PFSK-1 (cell line): ENCODE results near the gene ATXN2.

Experiments
- FOXP2 ChIP-seq: optimal IDR thresholded peaks from 2 replicates; pipeline ENCODE3; 2011; ENCODE audit warnings: borderline replicate concordance, control low read depth, inconsistent platforms; ENCODE audit not compliant: insufficient read depth; ENCODE audit errors: extremely low read length, extremely low read depth
- POLR2AphosphoS5 ChIP-seq: IDR thresholded peaks from 2 replicates; pipeline ENCODE4 v1.6.1; 2012; ENCODE audit warnings: low read depth, mild to moderate bottlenecking, control low read depth, low read length, moderate library complexity
- SIN3A ChIP-seq: IDR thresholded peaks from 2 replicates; pipeline ENCODE4 v1.6.1; 2012; ENCODE audit warnings: mild to moderate bottlenecking, low read length, moderate library complexity, borderline replicate concordance; ENCODE audit not compliant: insufficient read depth
- TAF1 ChIP-seq: IDR thresholded peaks from 2 replicates; pipeline ENCODE4 v1.6.1; 2012; ENCODE audit warnings: low read length, control low read depth, borderline replicate concordance; ENCODE audit not compliant: insufficient read depth
- TF ChIP-seq, protein P1 (sequence below), 2 experiments: IDR thresholded peaks; 2 replicates each; pipeline versions ENCODE4 v1.6.1 to v1.8.0; 2011 to 2012; ENCODE audit warnings: low read depth in 2 of 2, low read length in 2 of 2, control low read depth in 1 of 2, inconsistent platforms in 1 of 2, mild to moderate bottlenecking in 1 of 2, moderate library complexity in 1 of 2; ENCODE audit not compliant: insufficient read depth in 1 of 2

ATXN2 gene

DNA sequence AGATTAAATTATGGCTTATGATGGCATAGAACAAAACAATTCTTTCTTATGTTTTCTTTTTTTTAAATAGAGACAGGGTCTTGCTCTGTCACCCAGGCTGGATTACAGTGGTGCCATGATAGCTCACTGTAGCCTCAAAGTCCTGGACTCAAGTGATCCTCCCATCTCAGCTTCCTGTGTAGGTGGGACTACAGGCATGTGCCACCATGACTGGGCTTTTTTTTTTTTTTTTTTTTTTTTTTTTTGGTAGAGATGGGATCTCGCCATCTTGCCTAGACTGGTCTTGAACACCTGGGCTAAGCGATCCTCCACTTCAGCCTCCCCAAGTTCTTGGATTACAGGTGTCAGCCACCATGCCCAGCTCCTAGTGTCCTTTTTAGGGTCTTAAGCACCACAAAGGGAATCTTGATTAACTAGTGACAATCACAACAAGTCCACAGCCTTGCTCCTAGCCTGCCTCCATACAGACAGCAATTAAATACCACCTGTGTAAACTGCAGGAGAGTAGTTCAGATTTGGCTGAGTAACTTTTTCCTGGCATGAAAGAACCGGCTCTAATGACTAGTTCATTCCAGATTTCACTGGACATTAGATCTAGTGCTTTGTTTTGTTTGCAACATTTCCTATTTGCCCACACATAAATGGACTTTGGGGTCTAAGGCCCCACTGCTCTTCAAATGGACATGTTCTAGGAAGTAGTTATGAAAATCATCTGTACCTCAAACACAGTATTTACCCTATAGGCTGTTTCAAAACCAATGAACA lies 131.8 kb downstream of the ATXN2 start:
- no peak for TF ChIP-seq FOXP2
- no peak for TF ChIP-seq SIN3A
- no peak for TF ChIP-seq TAF1
- TF ChIP-seq, protein P1, sequence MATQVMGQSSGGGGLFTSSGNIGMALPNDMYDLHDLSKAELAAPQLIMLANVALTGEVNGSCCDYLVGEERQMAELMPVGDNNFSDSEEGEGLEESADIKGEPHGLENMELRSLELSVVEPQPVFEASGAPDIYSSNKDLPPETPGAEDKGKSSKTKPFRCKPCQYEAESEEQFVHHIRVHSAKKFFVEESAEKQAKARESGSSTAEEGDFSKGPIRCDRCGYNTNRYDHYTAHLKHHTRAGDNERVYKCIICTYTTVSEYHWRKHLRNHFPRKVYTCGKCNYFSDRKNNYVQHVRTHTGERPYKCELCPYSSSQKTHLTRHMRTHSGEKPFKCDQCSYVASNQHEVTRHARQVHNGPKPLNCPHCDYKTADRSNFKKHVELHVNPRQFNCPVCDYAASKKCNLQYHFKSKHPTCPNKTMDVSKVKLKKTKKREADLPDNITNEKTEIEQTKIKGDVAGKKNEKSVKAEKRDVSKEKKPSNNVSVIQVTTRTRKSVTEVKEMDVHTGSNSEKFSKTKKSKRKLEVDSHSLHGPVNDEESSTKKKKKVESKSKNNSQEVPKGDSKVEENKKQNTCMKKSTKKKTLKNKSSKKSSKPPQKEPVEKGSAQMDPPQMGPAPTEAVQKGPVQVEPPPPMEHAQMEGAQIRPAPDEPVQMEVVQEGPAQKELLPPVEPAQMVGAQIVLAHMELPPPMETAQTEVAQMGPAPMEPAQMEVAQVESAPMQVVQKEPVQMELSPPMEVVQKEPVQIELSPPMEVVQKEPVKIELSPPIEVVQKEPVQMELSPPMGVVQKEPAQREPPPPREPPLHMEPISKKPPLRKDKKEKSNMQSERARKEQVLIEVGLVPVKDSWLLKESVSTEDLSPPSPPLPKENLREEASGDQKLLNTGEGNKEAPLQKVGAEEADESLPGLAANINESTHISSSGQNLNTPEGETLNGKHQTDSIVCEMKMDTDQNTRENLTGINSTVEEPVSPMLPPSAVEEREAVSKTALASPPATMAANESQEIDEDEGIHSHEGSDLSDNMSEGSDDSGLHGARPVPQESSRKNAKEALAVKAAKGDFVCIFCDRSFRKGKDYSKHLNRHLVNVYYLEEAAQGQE (IDR thresholded peaks at IDR 0.05; ENCODE audit: insufficient read depth in 1 of 2, low read depth in 2 of 2, low read length in 2 of 2) = no peak
- no peak for TF ChIP-seq POLR2AphosphoS5

- TF ChIP-seq SIN3A (no peak), TAF1 (no peak), FOXP2 (no peak), POLR2AphosphoS5 (no peak)
- TF ChIP-seq, protein P1 (IDR thresholded peaks at IDR 0.05; ENCODE audit: insufficient read depth in 1 of 2, low read depth in 2 of 2, low read length in 2 of 2) = no peak
These were observed 136.8 kb downstream of the ATXN2 start for GRCh38 chr12:111462210-111462769.

DNA sequence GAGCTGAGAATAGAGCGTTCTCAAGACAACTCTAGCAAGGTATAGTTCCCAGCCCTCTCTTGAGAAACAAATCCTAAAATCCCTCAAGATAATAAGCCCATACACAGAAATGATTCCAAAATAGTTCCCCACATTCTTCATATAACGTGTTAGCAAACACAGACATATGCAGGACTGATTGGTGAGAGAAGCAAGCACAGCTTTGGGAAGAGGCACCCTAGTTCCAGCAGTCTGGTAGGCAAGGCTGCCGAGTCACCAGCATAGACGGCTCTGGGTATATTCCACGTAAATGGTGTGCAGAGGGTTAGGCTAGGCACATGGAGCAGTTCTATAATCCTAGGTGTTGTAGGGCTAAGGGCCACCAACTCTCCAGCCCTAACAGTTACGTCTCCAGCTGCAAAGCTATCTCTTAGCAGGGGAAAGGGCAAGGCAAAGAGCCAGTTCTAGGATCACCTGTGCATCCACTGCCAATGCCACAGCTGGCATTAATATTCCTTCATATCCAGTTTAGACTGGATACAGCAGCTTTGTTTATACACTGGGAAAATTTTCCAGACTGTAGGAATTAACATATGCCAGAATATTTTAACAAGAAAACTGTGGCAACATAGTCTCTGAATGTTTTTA lies 140.5 kb downstream of the ATXN2 start:
- TF ChIP-seq POLR2AphosphoS5 (no peak), TAF1 (no peak)
- TF ChIP-seq, protein P1 (IDR thresholded peaks at IDR 0.05; ENCODE audit: insufficient read depth in 1 of 2, low read depth in 2 of 2, low read length in 2 of 2) = no peak

DNA sequence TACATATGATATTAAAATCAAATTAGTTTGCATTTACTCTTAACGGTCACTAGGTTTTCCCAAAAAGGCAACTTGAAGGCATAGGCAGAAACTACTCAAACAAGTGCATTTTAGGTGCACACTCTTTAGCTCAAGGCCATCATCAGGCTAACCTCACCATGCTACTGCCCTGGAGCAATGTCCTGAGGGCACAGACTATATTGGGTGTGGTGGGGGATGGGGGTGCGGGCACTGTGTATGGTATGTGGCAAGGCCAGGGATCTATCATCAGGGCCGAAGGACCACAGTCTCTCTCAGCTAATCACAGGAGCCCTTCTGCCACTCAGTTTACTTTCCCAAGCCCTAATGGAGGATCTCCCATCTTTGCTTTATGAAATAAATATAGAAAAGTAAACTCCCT lies 141.5 kb downstream of the ATXN2 start:
- TF ChIP-seq POLR2AphosphoS5 (no peak), SIN3A (no peak), FOXP2 (no peak)
- TF ChIP-seq, protein P1 (IDR thresholded peaks at IDR 0.05; ENCODE audit: insufficient read depth in 1 of 2, low read depth in 2 of 2, low read length in 2 of 2) = no peak

DNA sequence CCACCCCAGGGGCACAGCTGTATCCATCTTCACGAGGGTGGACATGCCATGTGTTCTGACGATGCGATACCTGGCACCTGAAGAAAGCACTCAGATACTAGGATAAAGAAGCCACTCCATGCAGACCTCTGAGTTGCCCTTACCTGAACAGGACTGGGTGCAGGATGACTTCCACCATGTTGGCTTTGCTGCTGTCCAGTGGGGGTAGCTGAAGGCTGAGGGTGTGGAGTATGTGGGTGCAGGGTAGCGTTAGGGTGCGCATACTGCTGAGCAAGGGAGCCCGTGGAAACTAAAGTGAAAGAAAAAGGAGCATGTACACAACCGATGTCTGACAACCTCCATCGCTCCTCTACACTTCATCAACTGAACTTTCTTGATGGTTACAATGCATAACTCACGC lies 142.0 kb downstream of the ATXN2 start:
- TF ChIP-seq POLR2AphosphoS5 = no peak
- no peak for TF ChIP-seq SIN3A
- no peak for TF ChIP-seq FOXP2
- no peak for TF ChIP-seq TAF1
- TF ChIP-seq, protein P1 (IDR thresholded peaks at IDR 0.05; ENCODE audit: insufficient read depth in 1 of 2, low read depth in 2 of 2, low read length in 2 of 2) = no peak
